Measurements from ENCODE around the gene LARP1. TPM values are rescaled to one million over a fixed set of nuclear protein-coding genes. Genes with fewer than 3 reads are reported as not detected.

LARP1 gene
- polyA plus RNA-seq, 6 donors from 2014 or later: 4.3 to 22.7 (median 11.1) TPM

DNA sequence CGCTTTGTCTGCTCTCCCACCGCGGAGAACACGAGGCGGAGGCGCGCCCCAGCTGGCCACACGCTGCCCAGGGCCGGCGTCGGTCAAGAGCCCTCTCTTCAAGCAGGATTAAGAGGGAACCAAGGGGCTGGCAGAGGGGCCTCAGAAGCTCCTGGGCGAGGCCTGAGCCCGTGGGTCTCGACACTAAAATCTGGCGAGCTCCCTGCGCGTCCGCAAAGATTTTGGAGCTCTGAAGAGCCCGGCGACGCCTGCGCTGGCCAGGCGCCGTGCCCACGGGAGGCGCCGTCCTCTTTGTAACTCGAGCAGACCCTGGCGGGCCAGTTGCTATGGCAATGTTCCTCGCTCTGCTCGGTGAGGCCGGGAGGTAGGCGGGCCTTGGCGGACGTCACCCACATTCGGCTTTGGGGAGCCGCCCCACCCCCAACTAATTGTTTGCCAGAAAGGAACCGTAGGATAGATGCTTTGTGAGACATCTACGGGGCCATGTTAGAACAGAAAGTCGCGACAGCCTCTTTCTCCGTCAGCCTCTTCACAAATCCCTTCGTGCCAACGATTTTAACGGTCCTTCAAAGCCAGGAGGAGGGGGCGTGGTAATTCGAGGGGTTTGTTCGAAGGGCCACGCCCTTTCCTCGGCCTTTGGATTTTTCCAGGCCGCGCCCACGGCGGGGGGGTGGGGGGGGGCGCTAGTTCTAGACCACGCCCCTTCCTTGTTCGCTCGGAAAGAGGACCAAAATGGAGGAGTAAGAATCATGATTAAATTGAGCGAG, 102.5 kb downstream of the LARP1 start:
- no peaks in the 10 kb centered on the region for H3K27me3 Mint-ChIP-seq
- peak; percentile 63 for ATAC-seq (ENCODE audit: low read depth in 2 of 2)
- H3K27ac Mint-ChIP-seq: peak overlapping the region; percentile 97 to 100 (median 99)
- H3K9me3 Mint-ChIP-seq: no peaks in the 10 kb centered on the region
- peaks cover 40 to 43% (median 41%) of the 10 kb centered on the region in 3 donors for H3K4me1 Mint-ChIP-seq
- DNase-seq: peak; percentile 89
- peak overlapping the region; percentile 93 to 99 (median 98) for H3K4me3 Mint-ChIP-seq
- peaks cover 2 to 3% of the 10 kb centered on the region in 2 donors for H3K36me3 Mint-ChIP-seq

- peak; percentile 68 to 72 for ATAC-seq (ENCODE audit: low read depth in 2 of 2)
- DNase-seq: peak; percentile 99
- no peaks in the 10 kb centered on the region for H3K27me3 Mint-ChIP-seq
- H3K27ac Mint-ChIP-seq: peak within 1 kb of the TSS; percentile 97 to 100 (median 99)
- H3K4me1 Mint-ChIP-seq: peaks cover 47 to 50% (median 48%) of the 10 kb centered on the region in 3 donors
- peaks cover 6 to 8% of the 10 kb centered on the region in 2 donors for H3K36me3 Mint-ChIP-seq
- H3K9me3 Mint-ChIP-seq: no peaks in the 10 kb centered on the region
- peak within 1 kb of the TSS; percentile 93 to 99 (median 98) for H3K4me3 Mint-ChIP-seq
Observed at GRCh38 chr5:154858297-154858971, 103.3 kb downstream of the LARP1 start, which contains the start of gene CNOT8. Gene CNOT8, plus strand, starts transcription at chr5:154858627. Its CDS starts 4,652 bp downstream, at chr5:154863279.

GRCh38 chr5:154858972-154859871, 104.0 kb downstream of the LARP1 start:
- DNase-seq (peak; percentile 57), ATAC-seq (ENCODE audit: low read depth in 2 of 2) (peak; percentile 22 to 27)
- H3K36me3 Mint-ChIP-seq: peaks cover 6 to 8% of the 10 kb centered on the region in 2 donors
- no peaks in the 10 kb centered on the region for H3K9me3 Mint-ChIP-seq
- peak overlapping the region; percentile 93 to 99 (median 98) for H3K4me3 Mint-ChIP-seq
- peak overlapping the region; percentile 97 to 100 (median 99) for H3K27ac Mint-ChIP-seq
- H3K4me1 Mint-ChIP-seq: peaks cover 47 to 55% (median 55%) of the 10 kb centered on the region in 3 donors
- no peaks in the 10 kb centered on the region for H3K27me3 Mint-ChIP-seq

DNA sequence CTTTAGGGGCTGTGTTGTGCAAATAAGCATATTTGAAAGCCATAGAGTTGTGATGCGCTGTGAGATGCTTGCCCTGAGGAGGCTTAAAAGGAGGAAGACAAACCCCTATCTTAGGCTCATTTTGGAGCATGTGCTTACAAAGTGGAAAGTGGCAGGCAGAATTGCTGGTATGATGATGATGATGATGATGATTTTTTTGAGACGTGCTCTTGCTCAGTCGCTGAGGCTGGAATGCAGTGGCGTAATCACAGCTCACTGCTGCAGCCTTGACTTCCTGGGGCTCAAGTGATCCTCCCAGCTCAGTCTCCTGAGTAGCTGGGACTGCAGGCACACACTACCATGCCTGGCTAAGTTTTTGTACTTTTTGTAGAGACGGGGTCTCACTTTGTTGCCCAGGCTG, 104.9 kb downstream of the LARP1 start:
- DNase-seq (no peak), ATAC-seq (ENCODE audit: low read depth in 2 of 2) (no peak)
- peaks cover 7 to 8% of the 10 kb centered on the region in 2 donors for H3K36me3 Mint-ChIP-seq
- peaks cover 51 to 62% (median 61%) of the 10 kb centered on the region in 3 donors for H3K4me1 Mint-ChIP-seq
- no peaks in the 10 kb centered on the region for H3K9me3 Mint-ChIP-seq
- H3K27ac Mint-ChIP-seq: peak overlapping the region; percentile 53 to 100 (median 99)
- no peaks in the 10 kb centered on the region for H3K27me3 Mint-ChIP-seq
- H3K4me3 Mint-ChIP-seq: peak overlapping the region; percentile 93 to 99 (median 98)

- Mint-ChIP-seq H3K9me3 (no peaks in the 10 kb centered on the region), H3K4me3 (peak overlapping the region; percentile 93 to 99 (median 98)), H3K36me3 (peaks cover 8 to 14% of the 10 kb centered on the region in 2 donors), H3K27me3 (no peaks in the 10 kb centered on the region), H3K27ac (peak overlapping the region; percentile 29 to 99 (median 58)), H3K4me1 (peaks cover 55 to 67% (median 66%) of the 10 kb centered on the region in 3 donors)
- peak; percentile 8 for DNase-seq
- no peak for ATAC-seq (ENCODE audit: low read depth in 2 of 2)
Observed at GRCh38 chr5:154860765-154861164, 105.6 kb downstream of the LARP1 start.

GRCh38 chr5:154861946-154862345, 106.8 kb downstream of the LARP1 start:
- Mint-ChIP-seq H3K36me3 (peaks cover 8 to 18% of the 10 kb centered on the region in 2 donors), H3K27ac (peak overlapping the region in 4 of 6 donors; percentile 87 to 97 (median 93)), H3K27me3 (no peaks in the 10 kb centered on the region), H3K9me3 (no peaks in the 10 kb centered on the region), H3K4me3 (peak overlapping the region; percentile 37 to 94 (median 66)), H3K4me1 (peaks cover 53 to 66% (median 65%) of the 10 kb centered on the region in 3 donors)
- DNase-seq (no peak), ATAC-seq (ENCODE audit: low read depth in 2 of 2) (no peak)

GRCh38 chr5:154862766-154863165, 107.6 kb downstream of the LARP1 start:
- no peak for ATAC-seq (ENCODE audit: low read depth in 2 of 2)
- H3K36me3 Mint-ChIP-seq: peaks cover 8 to 18% of the 10 kb centered on the region in 2 donors
- peaks cover 48 to 63% (median 63%) of the 10 kb centered on the region in 3 donors for H3K4me1 Mint-ChIP-seq
- peak overlapping the region; percentile 4 to 93 (median 64) for H3K4me3 Mint-ChIP-seq
- H3K9me3 Mint-ChIP-seq: no peaks in the 10 kb centered on the region
- no peaks in the 10 kb centered on the region for H3K27me3 Mint-ChIP-seq
- H3K27ac Mint-ChIP-seq: peak overlapping the region in 4 of 6 donors; percentile 39 to 97 (median 73)
- no peak for DNase-seq

DNA sequence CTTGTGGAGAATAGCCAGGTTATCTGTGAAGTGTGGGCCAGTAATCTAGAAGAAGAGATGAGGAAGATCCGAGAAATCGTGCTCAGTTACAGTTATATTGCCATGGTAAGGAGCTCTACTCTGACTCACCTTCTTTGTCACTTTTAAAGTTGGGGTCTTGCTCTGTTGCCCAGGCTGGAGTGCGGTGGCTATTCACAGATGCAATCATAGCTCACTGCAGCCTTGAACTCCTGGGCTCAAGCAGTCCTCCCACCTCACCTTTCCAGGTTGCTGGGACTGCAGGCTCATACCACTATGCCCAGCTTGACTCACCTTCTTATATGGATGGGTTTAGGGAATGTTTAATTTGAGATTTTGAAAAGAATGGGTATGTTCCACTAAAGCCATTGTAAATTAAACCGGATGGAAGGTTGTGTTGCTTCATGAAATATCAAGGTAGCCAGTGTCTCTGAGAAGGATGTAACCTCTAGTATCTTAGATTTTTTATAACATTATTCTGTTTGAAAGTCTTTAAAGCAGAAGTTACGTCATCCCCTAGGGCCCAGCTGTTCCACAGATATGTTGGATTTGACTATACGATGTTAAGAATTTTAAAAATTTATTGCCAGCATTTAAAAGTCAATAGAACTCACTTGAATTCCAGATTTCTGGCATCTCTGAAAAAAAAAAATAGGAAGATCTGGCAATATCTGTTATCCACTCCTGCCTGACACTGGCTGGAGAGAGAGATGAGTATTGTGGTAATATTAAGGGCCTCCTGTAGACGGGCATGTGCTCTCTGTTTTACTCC, 108.3 kb downstream of the LARP1 start:
- H3K27ac Mint-ChIP-seq: peak overlapping the region in 2 of 6 donors; percentile 37 to 97
- H3K4me3 Mint-ChIP-seq: peak overlapping the region in 3 of 8 donors; percentile 71 to 93 (median 72)
- peaks cover 45 to 66% (median 63%) of the 10 kb centered on the region in 3 donors for H3K4me1 Mint-ChIP-seq

DNA sequence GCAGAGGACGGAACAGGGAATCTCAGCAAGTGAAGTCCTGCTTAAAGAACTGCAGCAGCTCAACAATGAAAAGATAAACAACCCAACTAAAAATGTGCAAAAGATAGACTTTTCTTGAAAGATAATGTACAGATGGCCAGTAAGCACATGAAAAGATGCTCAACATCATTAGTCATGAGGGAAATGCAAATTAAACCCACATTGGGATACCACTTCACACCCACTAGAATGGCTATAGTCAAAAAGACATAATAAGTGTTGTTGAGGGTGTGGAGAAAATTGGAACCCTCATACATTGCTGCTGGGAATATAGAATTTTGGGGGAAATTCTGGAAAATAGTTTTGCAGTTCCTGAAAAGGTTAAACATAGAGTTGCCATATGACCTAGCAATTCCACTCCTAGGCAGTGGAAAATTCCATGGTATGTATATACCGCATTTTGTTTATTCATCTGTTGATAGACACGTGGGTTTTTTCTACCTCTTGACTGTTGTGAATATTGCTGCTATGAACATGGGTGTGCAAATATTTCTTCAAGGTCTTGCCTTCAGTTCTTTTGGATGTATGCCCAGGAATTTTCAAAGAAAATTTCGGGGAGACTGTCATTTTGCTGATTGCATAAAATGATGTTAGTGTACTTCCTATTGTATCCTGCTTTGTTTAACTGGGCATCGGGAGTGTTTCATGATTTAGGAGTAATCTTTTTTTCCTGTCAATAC, 110.4 kb downstream of the LARP1 start:
- Mint-ChIP-seq H3K4me1 (peaks cover 29 to 56% (median 52%) of the 10 kb centered on the region in 3 donors), H3K9me3 (no peaks in the 10 kb centered on the region), H3K36me3 (peaks cover 8 to 18% of the 10 kb centered on the region in 2 donors), H3K4me3 (no peak overlapping the region), H3K27ac (peak overlapping the region in 2 of 6 donors; percentile 21 to 81), H3K27me3 (no peaks in the 10 kb centered on the region)
- ATAC-seq (ENCODE audit: low read depth in 2 of 2) (no peak), DNase-seq (no peak)

More for the DNA sequence above, 108.3 kb downstream of the LARP1 start:
- peaks cover 8 to 18% of the 10 kb centered on the region in 2 donors for H3K36me3 Mint-ChIP-seq
- ATAC-seq (ENCODE audit: low read depth in 2 of 2) (no peak), DNase-seq (no peak)
- H3K27me3 Mint-ChIP-seq: no peaks in the 10 kb centered on the region
- no peaks in the 10 kb centered on the region for H3K9me3 Mint-ChIP-seq

GRCh38 chr5:154866841-154867240, 111.7 kb downstream of the LARP1 start:
- H3K27ac Mint-ChIP-seq: peak overlapping the region in 2 of 6 donors; percentile 44 to 53
- peaks cover 23 to 44% (median 42%) of the 10 kb centered on the region in 3 donors for H3K4me1 Mint-ChIP-seq

More at GRCh38 chr5:154866841-154867240, 111.7 kb downstream of the LARP1 start:
- H3K9me3 Mint-ChIP-seq: no peaks in the 10 kb centered on the region
- ATAC-seq (ENCODE audit: low read depth in 2 of 2) (no peak), DNase-seq (no peak)
- H3K4me3 Mint-ChIP-seq: no peak overlapping the region
- H3K36me3 Mint-ChIP-seq: peaks cover 8 to 22% of the 10 kb centered on the region in 2 donors
- no peaks in the 10 kb centered on the region for H3K27me3 Mint-ChIP-seq

All from naive B cell (primary cell).